NB4 (cell line): ENCODE data around the gene POLR2F.

ENCODE experiments used
- DNase-seq: peaks from one replicate; pipeline ENCODE4 v3.0.0; 2010; ENCODE audit warnings: low read depth
- H3K4me3 ChIP-seq: one replicate; pipeline ENCODE4 v1.5.1; 2011; ENCODE audit warnings: mild to moderate bottlenecking, low read depth, low read length, moderate library complexity
- CTCF ChIP-seq: IDR thresholded peaks from one replicate; pipeline ENCODE4 v1.5.1; 2012; ENCODE audit warnings: low read depth, low read length
- MAX ChIP-seq: IDR thresholded peaks from 2 replicates; pipeline ENCODE4 v1.6.1; 2011; ENCODE audit warnings: low read depth, low read length
- MYC ChIP-seq: IDR thresholded peaks from 2 replicates; pipeline ENCODE4 v1.6.1; 2011; ENCODE audit warnings: low read depth, low read length
- POLR2A ChIP-seq: IDR thresholded peaks from 2 replicates; pipeline ENCODE4 v1.6.1; 2011; ENCODE audit warnings: mild to moderate bottlenecking; ENCODE audit not compliant: insufficient read length; ENCODE audit errors: extremely low read depth

Gene POLR2F

GRCh38 chr22:37926771-37927636, 26.5 kb upstream of the POLR2F start:
- TF ChIP-seq MAX (no peak), MYC (no peak), POLR2A (no peak)
- no peak for DNase-seq
- no peak overlapping the region for H3K4me3 ChIP-seq

GRCh38 chr22:37927637-37927936, 25.9 kb upstream of the POLR2F start:
- TF ChIP-seq CTCF = no peak
- no peak for TF ChIP-seq POLR2A
- TF ChIP-seq MAX = no peak
- TF ChIP-seq MYC = no peak
- DNase-seq = no peak
- H3K4me3 ChIP-seq = no peak overlapping the region

- no peak for TF ChIP-seq MYC
- no peak for TF ChIP-seq CTCF
- TF ChIP-seq POLR2A = no peak
- no peak for TF ChIP-seq MAX
- no peak for DNase-seq
- no peak overlapping the region for H3K4me3 ChIP-seq
Measured at GRCh38 chr22:37929390-37929789, 24.1 kb upstream of the POLR2F start.

- peak; percentile 42 for DNase-seq
- TF ChIP-seq MAX (no peak), MYC (no peak), CTCF (peak; percentile 33), POLR2A (no peak)
- no peak overlapping the region for H3K4me3 ChIP-seq
Measured at GRCh38 chr22:37930270-37930951, 23.1 kb upstream of the POLR2F start.

- TF ChIP-seq POLR2A = no peak
- no peak for TF ChIP-seq MYC
- no peak for TF ChIP-seq MAX
- no peak for TF ChIP-seq CTCF
- no peak for DNase-seq
Measured at GRCh38 chr22:37930952-37931440, 22.5 kb upstream of the POLR2F start.

GRCh38 chr22:37931893-37932389, 21.6 kb upstream of the POLR2F start:
- no peak for DNase-seq
- TF ChIP-seq CTCF = no peak
- TF ChIP-seq MYC = no peak
- no peak for TF ChIP-seq POLR2A
- no peak for TF ChIP-seq MAX
- H3K4me3 ChIP-seq = no peak overlapping the region

More at GRCh38 chr22:37930952-37931440, 22.5 kb upstream of the POLR2F start:
- H3K4me3 ChIP-seq = no peak overlapping the region
